Effector memory CD8-positive, alpha-beta T cell (primary cell): ENCODE results near the gene ADAMTS12.

Source experiments
- ATAC-seq: fragments of 150-1000 bp; cut with Tn5 transposase; replicated peaks from 2 replicates; pipeline ENCODE4 v1.10.0; 2021; ENCODE audit warnings: mild to moderate bottlenecking, moderate library complexity
- DNase-seq, 3 experiments: peaks; one replicate each; pipeline ENCODE4 v3.0.0; 2021
- H3K27ac Mint-ChIP-seq, 2 donors: one replicate each; pipeline ENCODE4 v1.8.0; 2022; ENCODE audit warnings: mild to moderate bottlenecking in 2 of 2, mixed read lengths in 2 of 2, moderate library complexity in 2 of 2
- H3K27me3 Mint-ChIP-seq, 2 donors: one replicate each; pipeline ENCODE4 v1.8.0; 2022; ENCODE audit warnings: mixed read lengths in 2 of 2
- H3K36me3 Mint-ChIP-seq: one replicate; pipeline ENCODE4 v1.8.0; 2022; ENCODE audit warnings: mild to moderate bottlenecking, moderate library complexity, mixed read lengths; ENCODE audit not compliant: insufficient read depth
- H3K4me1 Mint-ChIP-seq, 2 donors: one replicate each; pipeline ENCODE4 v1.8.0; 2022; ENCODE audit warnings: low read depth in 2 of 2, mixed read lengths in 2 of 2
- H3K4me3 Mint-ChIP-seq, 2 donors: one replicate each; pipeline ENCODE4 v1.8.0; 2022; ENCODE audit warnings: mild to moderate bottlenecking in 2 of 2, mixed read lengths in 2 of 2, moderate library complexity in 2 of 2
- H3K9me3 Mint-ChIP-seq, 2 donors: one replicate each; pipeline ENCODE4 v1.8.0; 2022; ENCODE audit warnings: mixed read lengths in 2 of 2

The ADAMTS12 gene

DNA sequence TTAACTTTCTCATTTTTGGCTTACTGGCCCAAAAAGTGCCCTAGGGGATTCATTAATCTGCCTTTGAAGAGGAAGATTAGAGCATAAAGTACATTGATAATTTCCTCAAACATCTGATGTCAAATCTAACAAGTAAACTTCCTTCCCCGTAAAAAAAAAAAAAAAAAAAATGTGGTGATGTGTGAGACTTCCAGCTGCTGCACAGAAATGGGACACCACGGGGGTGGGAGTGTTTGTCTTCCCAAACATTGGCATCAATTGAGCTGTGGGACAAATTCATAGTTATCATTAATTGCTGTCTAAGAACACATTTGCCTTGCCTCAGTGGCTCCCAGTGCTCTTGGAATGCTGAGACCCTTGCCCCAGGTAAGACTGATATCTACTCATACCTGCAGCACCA lies 149.6 kb downstream of the ADAMTS12 start:
- H3K4me3 Mint-ChIP-seq, result no peak overlapping the region
- no peaks in the 10 kb centered on the region for H3K36me3 Mint-ChIP-seq
- H3K4me1 Mint-ChIP-seq, result no peaks in the 10 kb centered on the region
- H3K27me3 Mint-ChIP-seq, result peaks cover 0 to 12% of the 10 kb centered on the region in 2 donors
- no peaks in the 10 kb centered on the region for H3K9me3 Mint-ChIP-seq
- DNase-seq (no peak), ATAC-seq (no peak)
- no peak overlapping the region for H3K27ac Mint-ChIP-seq

DNA sequence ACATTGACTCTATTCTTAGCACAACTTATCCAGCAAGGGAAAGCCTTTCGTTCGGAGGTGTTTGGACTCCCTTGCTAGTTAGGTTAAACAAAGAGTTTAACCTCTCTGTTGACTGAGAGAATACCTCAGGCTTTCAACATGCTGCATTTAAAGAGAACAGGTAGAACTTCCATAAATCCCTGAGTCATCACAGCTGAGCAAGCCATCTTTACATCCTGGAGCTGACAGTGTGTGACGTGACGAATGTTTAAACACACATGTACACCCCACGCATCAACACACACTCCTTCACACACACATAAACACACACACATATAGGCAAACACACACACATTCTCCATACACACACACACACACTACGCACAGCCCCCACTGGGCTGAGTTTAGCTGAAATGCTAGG lies 152.8 kb downstream of the ADAMTS12 start:
- Mint-ChIP-seq H3K36me3 (no peaks in the 10 kb centered on the region), H3K9me3 (no peaks in the 10 kb centered on the region), H3K4me3 (no peak overlapping the region), H3K4me1 (no peaks in the 10 kb centered on the region), H3K27ac (no peak overlapping the region), H3K27me3 (peaks cover 0 to 18% of the 10 kb centered on the region in 2 donors)
- DNase-seq (no peak), ATAC-seq (no peak)

- DNase-seq, result no peak
- Mint-ChIP-seq H3K36me3 (no peaks in the 10 kb centered on the region), H3K9me3 (no peaks in the 10 kb centered on the region), H3K27ac (no peak overlapping the region), H3K4me3 (no peak overlapping the region), H3K4me1 (no peaks in the 10 kb centered on the region), H3K27me3 (peaks cover 0 to 22% of the 10 kb centered on the region in 2 donors)
- no peak for ATAC-seq
These were observed 153.7 kb downstream of the ADAMTS12 start for GRCh38 chr5:33738097-33738496.

GRCh38 chr5:33737697-33738096 lies 154.1 kb downstream of the ADAMTS12 start:
- Mint-ChIP-seq H3K27me3 (peaks cover 0 to 22% of the 10 kb centered on the region in 2 donors), H3K36me3 (no peaks in the 10 kb centered on the region), H3K4me3 (no peak overlapping the region), H3K4me1 (no peaks in the 10 kb centered on the region), H3K9me3 (no peaks in the 10 kb centered on the region), H3K27ac (no peak overlapping the region)
- no peak for DNase-seq
- ATAC-seq, result no peak

DNA sequence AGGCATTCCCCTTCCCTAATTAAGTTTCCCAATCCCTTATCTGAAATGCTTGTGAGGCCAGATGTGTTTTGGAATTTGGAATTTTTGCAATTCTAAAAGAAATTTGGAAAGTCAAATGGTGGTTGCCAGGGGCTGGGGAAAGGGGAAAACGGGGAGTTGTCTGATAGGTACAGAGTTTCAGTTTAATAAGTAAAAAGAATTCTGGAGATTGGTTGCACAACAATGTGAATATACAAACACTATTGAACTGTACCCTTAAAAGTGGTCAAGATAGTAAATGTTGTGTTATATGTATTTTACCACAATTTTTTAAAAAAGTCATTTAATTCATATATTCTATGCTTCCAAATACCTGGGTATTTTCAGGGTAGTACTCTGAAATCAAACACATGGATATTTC lies 154.5 kb downstream of the ADAMTS12 start:
- Mint-ChIP-seq H3K9me3 (no peaks in the 10 kb centered on the region), H3K36me3 (no peaks in the 10 kb centered on the region), H3K27ac (no peak overlapping the region), H3K4me1 (no peaks in the 10 kb centered on the region), H3K27me3 (peaks cover 0 to 22% of the 10 kb centered on the region in 2 donors), H3K4me3 (no peak overlapping the region)
- no peak for DNase-seq
- no peak for ATAC-seq

- DNase-seq (no peak), ATAC-seq (no peak)
- H3K27me3 Mint-ChIP-seq, result peaks cover 0 to 28% of the 10 kb centered on the region in 2 donors
- H3K4me1 Mint-ChIP-seq, result no peaks in the 10 kb centered on the region
- H3K4me3 Mint-ChIP-seq, result no peak overlapping the region
- no peaks in the 10 kb centered on the region for H3K9me3 Mint-ChIP-seq
- no peaks in the 10 kb centered on the region for H3K36me3 Mint-ChIP-seq
- H3K27ac Mint-ChIP-seq, result no peak overlapping the region
These were observed 155.3 kb downstream of the ADAMTS12 start for GRCh38 chr5:33736510-33736909.

DNA sequence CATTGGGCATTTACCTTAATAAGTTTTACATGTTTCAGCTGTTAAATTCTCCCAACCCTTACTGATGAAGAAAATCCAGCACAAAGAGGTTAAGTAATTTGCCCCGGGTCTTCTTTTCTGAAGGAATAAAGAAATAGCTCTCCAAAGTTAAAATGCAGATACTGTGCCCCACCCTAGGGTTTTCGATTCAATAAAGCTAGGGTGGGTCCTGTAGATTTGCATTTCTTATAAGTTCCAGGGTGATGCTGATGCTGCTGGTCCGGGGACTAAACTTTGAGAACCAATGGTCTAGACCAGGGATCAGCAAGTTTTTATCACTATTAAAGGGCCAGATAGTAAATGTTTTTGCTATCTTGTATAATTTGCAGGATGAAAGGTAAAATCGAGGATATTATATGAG lies 156.7 kb downstream of the ADAMTS12 start:
- Mint-ChIP-seq H3K9me3 (no peaks in the 10 kb centered on the region), H3K4me1 (no peaks in the 10 kb centered on the region), H3K27me3 (peaks cover 10 to 38% of the 10 kb centered on the region in 2 donors), H3K4me3 (no peak overlapping the region), H3K27ac (no peak overlapping the region), H3K36me3 (no peaks in the 10 kb centered on the region)
- ATAC-seq (no peak), DNase-seq (no peak)

- Mint-ChIP-seq H3K27me3 (peaks cover 13 to 37% of the 10 kb centered on the region in 2 donors), H3K9me3 (no peaks in the 10 kb centered on the region), H3K27ac (no peak overlapping the region), H3K4me1 (no peaks in the 10 kb centered on the region), H3K4me3 (no peak overlapping the region), H3K36me3 (no peaks in the 10 kb centered on the region)
- DNase-seq (no peak), ATAC-seq (no peak)
These were observed 157.3 kb downstream of the ADAMTS12 start for GRCh38 chr5:33734537-33734936.

GRCh38 chr5:33733225-33733624 lies 158.6 kb downstream of the ADAMTS12 start:
- H3K9me3 Mint-ChIP-seq, result no peaks in the 10 kb centered on the region
- DNase-seq (no peak), ATAC-seq (no peak)
- no peaks in the 10 kb centered on the region for H3K36me3 Mint-ChIP-seq
- H3K27ac Mint-ChIP-seq, result no peak overlapping the region
- H3K4me3 Mint-ChIP-seq, result no peak overlapping the region
- peaks cover 13 to 26% of the 10 kb centered on the region in 2 donors for H3K27me3 Mint-ChIP-seq
- H3K4me1 Mint-ChIP-seq, result no peaks in the 10 kb centered on the region

- Mint-ChIP-seq H3K4me1 (no peaks in the 10 kb centered on the region), H3K27ac (no peak overlapping the region), H3K27me3 (peaks cover 13 to 17% of the 10 kb centered on the region in 2 donors), H3K9me3 (no peaks in the 10 kb centered on the region), H3K4me3 (no peak overlapping the region), H3K36me3 (no peaks in the 10 kb centered on the region)
- ATAC-seq (no peak), DNase-seq (no peak)
These were observed 165.2 kb downstream of the ADAMTS12 start for GRCh38 chr5:33726422-33727165.

GRCh38 chr5:33725806-33726205 lies 166.0 kb downstream of the ADAMTS12 start:
- no peak overlapping the region for H3K4me3 Mint-ChIP-seq
- H3K36me3 Mint-ChIP-seq, result no peaks in the 10 kb centered on the region
- no peaks in the 10 kb centered on the region for H3K9me3 Mint-ChIP-seq
- ATAC-seq, result no peak
- H3K27me3 Mint-ChIP-seq, result peaks cover 9% of the 10 kb centered on the region in 2 donors
- H3K27ac Mint-ChIP-seq, result no peak overlapping the region
- no peak for DNase-seq
- no peaks in the 10 kb centered on the region for H3K4me1 Mint-ChIP-seq

GRCh38 chr5:33721491-33722200 lies 170.1 kb downstream of the ADAMTS12 start:
- Mint-ChIP-seq H3K36me3 (no peaks in the 10 kb centered on the region), H3K27me3 (peaks cover 0 to 7% of the 10 kb centered on the region in 2 donors), H3K4me1 (no peaks in the 10 kb centered on the region), H3K27ac (no peak overlapping the region), H3K4me3 (no peak overlapping the region), H3K9me3 (no peaks in the 10 kb centered on the region)
- no peak for ATAC-seq
- no peak for DNase-seq

GRCh38 chr5:33720176-33720575 lies 171.6 kb downstream of the ADAMTS12 start:
- no peak for DNase-seq
- Mint-ChIP-seq H3K27ac (no peak overlapping the region), H3K4me1 (no peaks in the 10 kb centered on the region), H3K4me3 (no peak overlapping the region), H3K36me3 (no peaks in the 10 kb centered on the region), H3K27me3 (peaks cover 0 to 6% of the 10 kb centered on the region in 2 donors), H3K9me3 (no peaks in the 10 kb centered on the region)
- no peak for ATAC-seq

- Mint-ChIP-seq H3K9me3 (peaks cover 0 to 2% of the 10 kb centered on the region in 2 donors), H3K4me3 (no peak overlapping the region), H3K36me3 (no peaks in the 10 kb centered on the region), H3K27ac (no peak overlapping the region), H3K27me3 (peaks cover 0 to 2% of the 10 kb centered on the region in 2 donors), H3K4me1 (no peaks in the 10 kb centered on the region)
- no peak for ATAC-seq
- DNase-seq, result no peak
These were observed 172.0 kb downstream of the ADAMTS12 start for GRCh38 chr5:33719769-33720168.
